Measurements from ENCODE around the gene SPATA17.

DNA sequence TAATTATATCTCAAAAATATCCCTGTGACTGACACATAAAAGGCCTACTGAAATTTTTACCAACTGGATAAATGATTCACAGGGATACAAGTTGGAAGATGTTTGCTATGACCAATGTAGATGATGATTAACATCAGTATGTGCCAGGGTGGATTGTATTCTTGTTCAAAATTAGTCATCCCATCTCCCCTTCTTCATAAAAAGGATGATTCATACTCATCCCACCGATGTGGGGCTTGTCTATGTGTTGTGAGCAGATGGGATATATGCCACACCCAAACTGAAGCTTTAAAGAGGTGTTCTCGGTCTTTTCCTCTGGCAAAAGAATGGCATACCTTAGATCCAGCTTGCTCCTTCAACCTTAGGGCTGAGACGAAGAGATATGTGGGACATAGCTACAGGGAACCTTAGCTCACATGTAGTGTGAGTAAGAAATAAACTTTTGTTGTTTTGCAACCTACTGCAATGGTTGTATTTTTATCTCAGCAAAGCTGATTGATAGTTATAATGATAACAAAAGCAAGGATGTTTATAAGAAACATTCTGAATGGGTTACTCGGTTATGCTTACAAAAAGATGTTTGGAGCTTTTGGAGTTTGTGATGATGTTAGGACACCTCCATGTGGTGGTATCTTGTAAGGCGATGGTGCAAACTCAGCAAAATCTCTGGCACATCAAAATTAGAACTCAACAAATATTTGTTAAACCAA, 29.4 kb downstream of the SPATA17 start:
- TF ChIP-seq CREB1 (IDR thresholded peaks at IDR 0.05; ENCODE audit: low read depth) (no peak), TCF12 (IDR thresholded peaks at IDR 0.05; ENCODE audit: low read depth, low read length) (no peak), RCOR1 (conservative IDR thresholded peaks at IDR 0.05; ENCODE audit: low read depth, low read length) (no peak), PAX5 (IDR thresholded peaks at IDR 0.05; ENCODE audit: borderline replicate concordance, low read depth, low read length) (no peak), POLR2A (IDR thresholded peaks at IDR 0.05; ENCODE audit: low read depth, low read length) (no peak), SRF (IDR thresholded peaks at IDR 0.05; ENCODE audit: low read depth in 2 of 2, low read length in 2 of 2) (no peak)
- TF ChIP-seq, protein P1, sequence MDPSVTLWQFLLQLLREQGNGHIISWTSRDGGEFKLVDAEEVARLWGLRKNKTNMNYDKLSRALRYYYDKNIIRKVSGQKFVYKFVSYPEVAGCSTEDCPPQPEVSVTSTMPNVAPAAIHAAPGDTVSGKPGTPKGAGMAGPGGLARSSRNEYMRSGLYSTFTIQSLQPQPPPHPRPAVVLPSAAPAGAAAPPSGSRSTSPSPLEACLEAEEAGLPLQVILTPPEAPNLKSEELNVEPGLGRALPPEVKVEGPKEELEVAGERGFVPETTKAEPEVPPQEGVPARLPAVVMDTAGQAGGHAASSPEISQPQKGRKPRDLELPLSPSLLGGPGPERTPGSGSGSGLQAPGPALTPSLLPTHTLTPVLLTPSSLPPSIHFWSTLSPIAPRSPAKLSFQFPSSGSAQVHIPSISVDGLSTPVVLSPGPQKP (IDR thresholded peaks at IDR 0.05; ENCODE audit: low read depth, low read length): no peak
- TF ChIP-seq, protein P2, sequence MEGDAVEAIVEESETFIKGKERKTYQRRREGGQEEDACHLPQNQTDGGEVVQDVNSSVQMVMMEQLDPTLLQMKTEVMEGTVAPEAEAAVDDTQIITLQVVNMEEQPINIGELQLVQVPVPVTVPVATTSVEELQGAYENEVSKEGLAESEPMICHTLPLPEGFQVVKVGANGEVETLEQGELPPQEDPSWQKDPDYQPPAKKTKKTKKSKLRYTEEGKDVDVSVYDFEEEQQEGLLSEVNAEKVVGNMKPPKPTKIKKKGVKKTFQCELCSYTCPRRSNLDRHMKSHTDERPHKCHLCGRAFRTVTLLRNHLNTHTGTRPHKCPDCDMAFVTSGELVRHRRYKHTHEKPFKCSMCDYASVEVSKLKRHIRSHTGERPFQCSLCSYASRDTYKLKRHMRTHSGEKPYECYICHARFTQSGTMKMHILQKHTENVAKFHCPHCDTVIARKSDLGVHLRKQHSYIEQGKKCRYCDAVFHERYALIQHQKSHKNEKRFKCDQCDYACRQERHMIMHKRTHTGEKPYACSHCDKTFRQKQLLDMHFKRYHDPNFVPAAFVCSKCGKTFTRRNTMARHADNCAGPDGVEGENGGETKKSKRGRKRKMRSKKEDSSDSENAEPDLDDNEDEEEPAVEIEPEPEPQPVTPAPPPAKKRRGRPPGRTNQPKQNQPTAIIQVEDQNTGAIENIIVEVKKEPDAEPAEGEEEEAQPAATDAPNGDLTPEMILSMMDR (IDR thresholded peaks at IDR 0.05 in 2 of 3, conservative IDR thresholded peaks at IDR 0.05 in 1 of 3; ENCODE audit: control insufficient read depth in 2 of 3, extremely low read depth in 1 of 3, insufficient read depth in 1 of 3, low read depth in 3 of 3, low read length in 3 of 3): peak; percentile 33 to 58 (median 48); a peak in 5 of 6 replicates
- TF ChIP-seq, protein P3, sequence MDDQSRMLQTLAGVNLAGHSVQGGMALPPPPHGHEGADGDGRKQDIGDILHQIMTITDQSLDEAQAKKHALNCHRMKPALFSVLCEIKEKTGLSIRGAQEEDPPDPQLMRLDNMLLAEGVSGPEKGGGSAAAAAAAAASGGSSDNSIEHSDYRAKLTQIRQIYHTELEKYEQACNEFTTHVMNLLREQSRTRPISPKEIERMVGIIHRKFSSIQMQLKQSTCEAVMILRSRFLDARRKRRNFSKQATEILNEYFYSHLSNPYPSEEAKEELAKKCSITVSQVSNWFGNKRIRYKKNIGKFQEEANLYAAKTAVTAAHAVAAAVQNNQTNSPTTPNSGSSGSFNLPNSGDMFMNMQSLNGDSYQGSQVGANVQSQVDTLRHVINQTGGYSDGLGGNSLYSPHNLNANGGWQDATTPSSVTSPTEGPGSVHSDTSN (IDR thresholded peaks at IDR 0.05; ENCODE audit: insufficient replicate concordance, low read depth, low read length): no peak

Measured in GM12878 (cell line).